Measurements from ENCODE around the gene CWF19L2. TPM values are rescaled to one million over a fixed set of nuclear protein-coding genes. Genes with fewer than 3 reads are reported as not detected.

Gene CWF19L2
- total and polyA plus RNA-seq, 5 donors from 2014 or later = 7.6 to 28.3 (median 8.2) TPM

DNA sequence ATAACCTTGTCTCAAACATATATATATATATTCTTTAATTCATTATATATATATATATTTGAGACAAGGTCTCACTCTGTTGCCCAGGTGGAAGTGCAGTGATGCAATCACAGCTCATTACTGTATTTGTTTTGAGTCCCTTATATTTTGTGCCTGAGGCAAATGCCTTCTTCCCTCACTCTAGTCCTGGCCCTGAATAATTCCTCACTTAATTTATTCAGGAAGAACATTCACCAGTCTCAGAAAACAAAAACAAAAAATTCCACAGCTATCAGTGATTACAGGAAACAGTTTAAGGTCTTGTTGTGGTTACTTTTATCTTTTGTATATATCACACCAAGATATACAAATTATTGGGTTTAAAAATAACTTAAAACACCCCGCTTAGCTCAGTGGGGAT, 155.7 kb downstream of the CWF19L2 start:
- no peaks in the 10 kb centered on the region for H3K27me3 ChIP-seq (ENCODE audit: control insufficient read depth, insufficient read depth, low read length)
- H3K4me3 ChIP-seq (ENCODE audit: low read depth, low read length) = no peak overlapping the region
- Mint-ChIP-seq H3K27me3 (no peaks in the 10 kb centered on the region), H3K36me3 (peaks cover 62% of the 10 kb centered on the region), H3K9me3 (peaks cover 0 to 13% (median 3%) of the 10 kb centered on the region in 7 donors), H3K4me3 (no peak overlapping the region), H3K27ac (no peak overlapping the region), H3K4me1 (peaks cover 0 to 6% (median under 1%) of the 10 kb centered on the region in 4 donors)
- no peak overlapping the region for H3K27ac ChIP-seq (ENCODE audit: insufficient read depth, low read length, poor library complexity, severe bottlenecking)
- peaks cover 14% of the 10 kb centered on the region for H3K36me3 ChIP-seq (ENCODE audit: control insufficient read depth, insufficient read depth, low read length)
- H3K4me1 ChIP-seq (ENCODE audit: control insufficient read depth, insufficient read depth, low read length, poor library complexity, severe bottlenecking) = no peaks in the 10 kb centered on the region
- ATAC-seq (ENCODE audit: low read depth in 2 of 2) (no peak), DNase-seq (no peak)
- no peaks in the 10 kb centered on the region for H3K9me3 ChIP-seq (ENCODE audit: control insufficient read depth in 2 of 2, low read length in 2 of 2)

GRCh38 chr11:107293677-107294344, 163.8 kb downstream of the CWF19L2 start:
- Mint-ChIP-seq H3K36me3 (peaks cover 51% of the 10 kb centered on the region), H3K4me3 (no peak overlapping the region), H3K4me1 (peaks cover 0 to 2% (median 0%) of the 10 kb centered on the region in 4 donors), H3K27ac (no peak overlapping the region), H3K27me3 (no peaks in the 10 kb centered on the region), H3K9me3 (peaks cover 3 to 28% (median 8%) of the 10 kb centered on the region in 7 donors)
- Histone ChIP-seq H3K9me3 (ENCODE audit: control insufficient read depth in 2 of 2, low read length in 2 of 2) (no peaks in the 10 kb centered on the region), H3K27me3 (ENCODE audit: control insufficient read depth, insufficient read depth, low read length) (no peaks in the 10 kb centered on the region), H3K36me3 (ENCODE audit: control insufficient read depth, insufficient read depth, low read length) (peaks cover 17% of the 10 kb centered on the region), H3K27ac (ENCODE audit: insufficient read depth, low read length, poor library complexity, severe bottlenecking) (no peak overlapping the region), H3K4me3 (ENCODE audit: low read depth, low read length) (no peak overlapping the region), H3K4me1 (ENCODE audit: control insufficient read depth, insufficient read depth, low read length, poor library complexity, severe bottlenecking) (no peaks in the 10 kb centered on the region)
- DNase-seq = no peak
- ATAC-seq (ENCODE audit: low read depth in 2 of 2) = no peak

DNA sequence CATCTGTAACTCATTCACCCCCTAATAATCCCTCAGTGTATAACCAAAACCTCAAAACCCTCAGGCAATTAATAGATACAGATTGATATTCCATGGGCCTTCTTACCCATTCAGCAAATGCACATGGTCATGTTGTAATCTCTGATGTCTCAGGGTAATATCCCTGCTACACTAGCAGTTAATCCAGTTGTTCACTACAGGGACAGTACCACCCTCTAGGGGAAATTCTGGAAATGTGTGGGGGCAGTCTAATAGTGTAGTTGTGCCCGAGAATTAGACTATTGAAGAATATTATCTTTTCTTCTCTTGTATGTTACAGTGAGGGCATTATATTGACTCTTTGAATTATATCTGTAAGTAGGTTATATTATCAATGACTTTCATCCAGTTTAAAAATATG, 175.4 kb downstream of the CWF19L2 start:
- Mint-ChIP-seq H3K9me3 (peaks cover 0 to 23% (median 12%) of the 10 kb centered on the region in 7 donors), H3K27ac (no peak overlapping the region), H3K4me1 (peaks cover 0 to 2% (median 0%) of the 10 kb centered on the region in 4 donors), H3K36me3 (no peaks in the 10 kb centered on the region), H3K4me3 (no peak overlapping the region), H3K27me3 (no peaks in the 10 kb centered on the region)
- no peak for ATAC-seq (ENCODE audit: low read depth in 2 of 2)
- Histone ChIP-seq H3K27ac (ENCODE audit: insufficient read depth, low read length, poor library complexity, severe bottlenecking) (no peak overlapping the region), H3K4me3 (ENCODE audit: low read depth, low read length) (no peak overlapping the region), H3K9me3 (ENCODE audit: control insufficient read depth in 2 of 2, low read length in 2 of 2) (peaks cover 0 to 7% of the 10 kb centered on the region in 2 experiments), H3K4me1 (ENCODE audit: control insufficient read depth, insufficient read depth, low read length, poor library complexity, severe bottlenecking) (no peaks in the 10 kb centered on the region), H3K36me3 (ENCODE audit: control insufficient read depth, insufficient read depth, low read length) (no peaks in the 10 kb centered on the region), H3K27me3 (ENCODE audit: control insufficient read depth, insufficient read depth, low read length) (no peaks in the 10 kb centered on the region)
- DNase-seq = no peak

Other genes starting within 250 kb of the CWF19L2 start
- 11.8 TPM for gene ALKBH8, start 107.9 kb upstream of the CWF19L2 start, total RNA-seq
- 10 to 100 TPM in 2 of 4 donors, 1 to 10 TPM in 2; 5.8 to 10.5 (median 9.7) TPM for gene ALKBH8, start 107.9 kb upstream of the CWF19L2 start, polyA plus RNA-seq
- gene ELMOD1, start 133.3 kb upstream of the CWF19L2 start, total RNA-seq = not detected
- not detected for gene ELMOD1, start 133.3 kb upstream of the CWF19L2 start, polyA plus RNA-seq